KG1 (cell line): ENCODE results near the gene ERP44.
A peak's percentile ranks its signal among the peaks of the same experiment; 100 is the strongest.
"Not testable (repeated sequence)": the region's sequence is repeated elsewhere in the genome, so short reads cannot be mapped to it uniquely, and the experiment has no call there.

Experiments used
- DNase-seq: peaks from one replicate; lab custom pipeline; 2025; lab: John Stamatoyannopoulos, UW

ERP44 gene

GRCh38 chr9:100011062-100011681 lies 87.6 kb downstream of the ERP44 start:
- peak; percentile 14 for DNase-seq

- no peak for DNase-seq
Observed at GRCh38 chr9:99999797-100000196, 99.0 kb downstream of the ERP44 start.

- DNase-seq, result no peak
Observed at GRCh38 chr9:99998866-99999265, 99.9 kb downstream of the ERP44 start.

- no peak for DNase-seq
Observed at GRCh38 chr9:99998266-99998665, 100.5 kb downstream of the ERP44 start.

- not testable (repeated sequence) for DNase-seq
Observed at GRCh38 chr9:99990508-99990907, 108.3 kb downstream of the ERP44 start.

GRCh38 chr9:99986642-99987041 lies 112.2 kb downstream of the ERP44 start:
- no peak for DNase-seq

GRCh38 chr9:99980598-99980997 lies 118.2 kb downstream of the ERP44 start:
- DNase-seq, result no peak

GRCh38 chr9:99978221-99978620 lies 120.6 kb downstream of the ERP44 start:
- no peak for DNase-seq

- no peak for DNase-seq
Observed at GRCh38 chr9:99977033-99977792, 121.6 kb downstream of the ERP44 start.

- DNase-seq, result no peak
Observed at GRCh38 chr9:99973455-99973854, 125.3 kb downstream of the ERP44 start.

- no peak for DNase-seq
Observed at GRCh38 chr9:99971410-99971809, 127.4 kb downstream of the ERP44 start.

GRCh38 chr9:99970481-99970880 lies 128.3 kb downstream of the ERP44 start:
- DNase-seq, result no peak

- no peak for DNase-seq
Observed at GRCh38 chr9:99967457-99967856, 131.3 kb downstream of the ERP44 start.

- no peak for DNase-seq
Observed at GRCh38 chr9:99966716-99967115, 132.1 kb downstream of the ERP44 start.

- DNase-seq, result no peak
Observed at GRCh38 chr9:99966001-99966400, 132.8 kb downstream of the ERP44 start.

- no peak for DNase-seq
Observed at GRCh38 chr9:99964336-99964735, 134.5 kb downstream of the ERP44 start.

GRCh38 chr9:99962680-99963261 lies 136.0 kb downstream of the ERP44 start:
- DNase-seq, result no peak

GRCh38 chr9:99955606-99956005 lies 143.2 kb downstream of the ERP44 start:
- no peak for DNase-seq

- no peak for DNase-seq
Observed at GRCh38 chr9:99954819-99955218, 144.0 kb downstream of the ERP44 start.

GRCh38 chr9:99953861-99954507 lies 144.8 kb downstream of the ERP44 start:
- no peak for DNase-seq

- no peak for DNase-seq
Observed at GRCh38 chr9:99948896-99949295, 149.9 kb downstream of the ERP44 start.

GRCh38 chr9:99948482-99948881 lies 150.3 kb downstream of the ERP44 start:
- DNase-seq, result no peak

- DNase-seq, result no peak
Observed at GRCh38 chr9:99947395-99947794, 151.4 kb downstream of the ERP44 start.
